ENCODE results near the gene PRCD.
A peak's percentile ranks its signal among the peaks of the same experiment; 100 is the strongest.
"Not testable (repeated sequence)": the region's sequence is repeated elsewhere in the genome, so short reads cannot be mapped to it uniquely, and the experiment has no call there.

PRCD gene

GRCh38 chr17:76528528-76529223, 11.2 kb upstream of the PRCD start:
- peaks cover 14% of the 10 kb centered on the region for H3K4me1 ChIP-seq (ENCODE audit: control insufficient read depth, insufficient read depth, low read length)
- H3K4me3 ChIP-seq (ENCODE audit: low read depth, low read length): no peak overlapping the region
- no peak overlapping the region for H3K27ac ChIP-seq (ENCODE audit: low read depth, low read length)
- H3K36me3 ChIP-seq (ENCODE audit: control insufficient read depth, insufficient read depth, low read length): no peaks in the 10 kb centered on the region
- H3K9ac ChIP-seq (ENCODE audit: low read depth, low read length): no peak overlapping the region
- peaks cover under 1% of the 10 kb centered on the region for H3K27me3 ChIP-seq (ENCODE audit: control insufficient read depth, insufficient read depth, low read length)
- no peaks in the 10 kb centered on the region for H3K9me3 ChIP-seq (ENCODE audit: control insufficient read depth, insufficient read depth, low read length)

GRCh38 chr17:76529224-76530094, 10.4 kb upstream of the PRCD start:
- Histone ChIP-seq H3K27me3 (ENCODE audit: control insufficient read depth, insufficient read depth, low read length) (no peaks in the 10 kb centered on the region; the same call in 1 of the 2 replicates), H3K4me3 (ENCODE audit: low read depth, low read length) (no peak overlapping the region), H3K4me1 (ENCODE audit: control insufficient read depth, insufficient read depth, low read length) (peaks cover 14% of the 10 kb centered on the region), H3K36me3 (ENCODE audit: control insufficient read depth, insufficient read depth, low read length) (no peaks in the 10 kb centered on the region), H3K27ac (ENCODE audit: low read depth, low read length) (peak overlapping the region; percentile 27), H3K9me3 (ENCODE audit: control insufficient read depth, insufficient read depth, low read length) (no peaks in the 10 kb centered on the region), H3K9ac (ENCODE audit: low read depth, low read length) (no peak overlapping the region)

- H3K27me3 ChIP-seq (ENCODE audit: control insufficient read depth, insufficient read depth, low read length): peaks cover 2% of the 10 kb centered on the region; the same call in 1 of the 2 replicates
- H3K36me3 ChIP-seq (ENCODE audit: control insufficient read depth, insufficient read depth, low read length): no peaks in the 10 kb centered on the region
- H3K27ac ChIP-seq (ENCODE audit: low read depth, low read length): no peak overlapping the region
- no peaks in the 10 kb centered on the region for H3K9me3 ChIP-seq (ENCODE audit: control insufficient read depth, insufficient read depth, low read length)
- no peak overlapping the region for H3K9ac ChIP-seq (ENCODE audit: low read depth, low read length)
- H3K4me3 ChIP-seq (ENCODE audit: low read depth, low read length): no peak overlapping the region
- H3K4me1 ChIP-seq (ENCODE audit: control insufficient read depth, insufficient read depth, low read length): peaks cover 8% of the 10 kb centered on the region
Observed at GRCh38 chr17:76530095-76530723, 9.6 kb upstream of the PRCD start.

- Histone ChIP-seq H3K36me3 (ENCODE audit: control insufficient read depth, insufficient read depth, low read length) (no peaks in the 10 kb centered on the region), H3K4me1 (ENCODE audit: control insufficient read depth, insufficient read depth, low read length) (peaks cover 8% of the 10 kb centered on the region), H3K9ac (ENCODE audit: low read depth, low read length) (no peak overlapping the region), H3K9me3 (ENCODE audit: control insufficient read depth, insufficient read depth, low read length) (no peaks in the 10 kb centered on the region), H3K27me3 (ENCODE audit: control insufficient read depth, insufficient read depth, low read length) (peaks cover 10% of the 10 kb centered on the region), H3K27ac (ENCODE audit: low read depth, low read length) (no peak overlapping the region), H3K4me3 (ENCODE audit: low read depth, low read length) (no peak overlapping the region)
Observed at GRCh38 chr17:76530811-76531485, 8.9 kb upstream of the PRCD start.

- Histone ChIP-seq H3K4me3 (ENCODE audit: low read depth, low read length) (no peak overlapping the region), H3K4me1 (ENCODE audit: control insufficient read depth, insufficient read depth, low read length) (peaks cover 8% of the 10 kb centered on the region), H3K27me3 (ENCODE audit: control insufficient read depth, insufficient read depth, low read length) (peaks cover 16% of the 10 kb centered on the region), H3K36me3 (ENCODE audit: control insufficient read depth, insufficient read depth, low read length) (no peaks in the 10 kb centered on the region), H3K27ac (ENCODE audit: low read depth, low read length) (no peak overlapping the region), H3K9me3 (ENCODE audit: control insufficient read depth, insufficient read depth, low read length) (no peaks in the 10 kb centered on the region), H3K9ac (ENCODE audit: low read depth, low read length) (no peak overlapping the region)
Observed at GRCh38 chr17:76531486-76532038, 8.3 kb upstream of the PRCD start.

GRCh38 chr17:76532072-76532651, 7.7 kb upstream of the PRCD start:
- Histone ChIP-seq H3K4me1 (ENCODE audit: control insufficient read depth, insufficient read depth, low read length) (peaks cover 8% of the 10 kb centered on the region), H3K4me3 (ENCODE audit: low read depth, low read length) (no peak overlapping the region), H3K27ac (ENCODE audit: low read depth, low read length) (no peak overlapping the region), H3K27me3 (ENCODE audit: control insufficient read depth, insufficient read depth, low read length) (peaks cover 22% of the 10 kb centered on the region), H3K9ac (ENCODE audit: low read depth, low read length) (no peak overlapping the region), H3K9me3 (ENCODE audit: control insufficient read depth, insufficient read depth, low read length) (no peaks in the 10 kb centered on the region), H3K36me3 (ENCODE audit: control insufficient read depth, insufficient read depth, low read length) (no peaks in the 10 kb centered on the region)

GRCh38 chr17:76533640-76534359, 6.0 kb upstream of the PRCD start:
- not testable (repeated sequence) for H3K9me3 ChIP-seq (ENCODE audit: control insufficient read depth, insufficient read depth, low read length); H3K4me3 ChIP-seq (ENCODE audit: low read depth, low read length); H3K36me3 ChIP-seq (ENCODE audit: control insufficient read depth, insufficient read depth, low read length); H3K27ac ChIP-seq (ENCODE audit: low read depth, low read length); H3K9ac ChIP-seq (ENCODE audit: low read depth, low read length)
- H3K4me1 ChIP-seq (ENCODE audit: control insufficient read depth, insufficient read depth, low read length): peaks cover 13% of the 10 kb centered on the region
- peaks cover 36% of the 10 kb centered on the region for H3K27me3 ChIP-seq (ENCODE audit: control insufficient read depth, insufficient read depth, low read length)

- H3K9ac ChIP-seq (ENCODE audit: low read depth, low read length): no peak overlapping the region
- no peaks in the 10 kb centered on the region for H3K9me3 ChIP-seq (ENCODE audit: control insufficient read depth, insufficient read depth, low read length)
- peaks cover 6% of the 10 kb centered on the region for H3K4me1 ChIP-seq (ENCODE audit: control insufficient read depth, insufficient read depth, low read length)
- peaks cover 47% of the 10 kb centered on the region for H3K27me3 ChIP-seq (ENCODE audit: control insufficient read depth, insufficient read depth, low read length)
- no peak overlapping the region for H3K27ac ChIP-seq (ENCODE audit: low read depth, low read length)
- no peaks in the 10 kb centered on the region for H3K36me3 ChIP-seq (ENCODE audit: control insufficient read depth, insufficient read depth, low read length)
- H3K4me3 ChIP-seq (ENCODE audit: low read depth, low read length): no peak overlapping the region
Observed at GRCh38 chr17:76534831-76535732, 4.8 kb upstream of the PRCD start.

- no peaks in the 10 kb centered on the region for H3K9me3 ChIP-seq (ENCODE audit: control insufficient read depth, insufficient read depth, low read length)
- no peak overlapping the region for H3K9ac ChIP-seq (ENCODE audit: low read depth, low read length)
- peaks cover 47% of the 10 kb centered on the region for H3K27me3 ChIP-seq (ENCODE audit: control insufficient read depth, insufficient read depth, low read length)
- H3K36me3 ChIP-seq (ENCODE audit: control insufficient read depth, insufficient read depth, low read length): no peaks in the 10 kb centered on the region
- H3K4me1 ChIP-seq (ENCODE audit: control insufficient read depth, insufficient read depth, low read length): peaks cover 9% of the 10 kb centered on the region
- no peak overlapping the region for H3K27ac ChIP-seq (ENCODE audit: low read depth, low read length)
- H3K4me3 ChIP-seq (ENCODE audit: low read depth, low read length): no peak overlapping the region
Observed at GRCh38 chr17:76535788-76536510, 3.9 kb upstream of the PRCD start.
